ENCODE data around the gene DRC3. TPM values are rescaled to one million over a fixed set of nuclear protein-coding genes. Genes with fewer than 3 reads are reported as not detected.

DRC3 gene
- total RNA-seq, 1 experiment from 2014 or later, result not detected

DNA sequence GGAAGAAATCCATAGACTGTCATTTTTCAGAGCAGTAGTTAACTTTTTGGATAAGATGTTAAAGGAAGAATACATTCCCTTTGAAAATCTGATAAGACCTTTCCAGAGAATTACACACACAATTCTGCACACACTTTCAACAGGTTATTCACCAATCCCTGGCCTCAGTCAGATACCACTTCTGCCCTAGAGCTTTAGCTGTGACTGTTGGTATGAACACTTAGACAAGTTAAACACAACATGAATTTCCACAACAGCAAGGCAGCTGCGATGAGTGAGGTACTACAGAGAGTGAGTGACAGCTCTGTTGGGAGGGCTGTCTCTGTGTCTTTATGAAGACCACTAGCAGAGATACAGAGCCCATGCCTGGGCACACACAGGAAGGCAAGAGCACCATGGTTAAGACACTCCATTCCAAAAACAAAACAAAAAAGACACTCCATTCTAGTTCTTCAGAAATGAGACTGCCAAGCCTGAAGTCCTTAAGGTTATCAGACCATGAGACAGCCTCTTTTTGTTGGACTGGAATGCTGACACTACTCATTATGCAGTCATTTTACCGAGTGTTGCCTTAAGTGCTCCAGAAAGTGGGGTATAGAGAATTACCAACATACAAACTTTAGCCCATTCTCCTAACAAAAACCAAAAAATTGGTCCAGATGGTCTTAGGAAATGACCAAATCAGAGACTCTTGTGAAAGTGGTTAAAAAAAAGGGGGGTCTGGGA, 42.8 kb upstream of the DRC3 start:
- no peak for DNase-seq
- Histone ChIP-seq H3K27me3 (ENCODE audit: low read length) (no peaks in the 10 kb centered on the region), H3K9ac (ENCODE audit: low read length) (no peak overlapping the region), H3K36me3 (ENCODE audit: insufficient read depth, low read length) (no peaks in the 10 kb centered on the region), H3K9me2 (replicated peaks; ENCODE audit: insufficient read depth, low read length) (no peaks in the 10 kb centered on the region), H3K9me3 (ENCODE audit: low read length) (no peaks in the 10 kb centered on the region), H4K20me1 (ENCODE audit: insufficient read depth, low read depth, low read length) (no peaks in the 10 kb centered on the region), H3K4me2 (ENCODE audit: low read depth, low read length, poor library complexity, severe bottlenecking) (no peak overlapping the region), H2AFZ (ENCODE audit: low read length) (no peak overlapping the region), H3K79me2 (ENCODE audit: low read length) (no peaks in the 10 kb centered on the region), H3K27ac (ENCODE audit: low read length) (no peak overlapping the region), H3K4me3 (ENCODE audit: low read length) (no peak overlapping the region), H3K4me1 (ENCODE audit: low read length) (peaks cover 3% of the 10 kb centered on the region; the same call in 1 of the 2 replicates)

DNA sequence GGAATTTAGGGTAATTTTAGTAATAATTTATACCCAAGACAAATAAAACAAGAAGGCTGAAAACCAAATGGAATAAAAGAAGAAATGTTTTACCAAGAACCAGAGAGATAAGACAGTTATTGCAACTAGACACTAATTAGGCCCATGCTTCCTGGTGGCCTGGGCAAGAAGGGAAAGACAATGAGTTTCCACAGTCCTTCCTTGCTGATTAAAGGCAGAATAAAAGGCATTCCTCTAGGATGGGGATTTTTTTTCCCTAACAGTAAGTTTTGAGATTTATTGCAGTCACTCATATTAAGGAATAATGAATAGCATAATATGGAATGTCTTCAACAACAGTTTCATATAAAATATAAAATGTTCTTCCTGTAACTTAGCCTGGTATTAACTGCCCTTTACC, 42.0 kb upstream of the DRC3 start:
- Histone ChIP-seq H3K79me2 (ENCODE audit: low read length) (no peaks in the 10 kb centered on the region), H3K9ac (ENCODE audit: low read length) (no peak overlapping the region), H3K9me3 (ENCODE audit: low read length) (no peaks in the 10 kb centered on the region), H3K9me2 (replicated peaks; ENCODE audit: insufficient read depth, low read length) (no peaks in the 10 kb centered on the region), H4K20me1 (ENCODE audit: insufficient read depth, low read depth, low read length) (no peaks in the 10 kb centered on the region), H3K36me3 (ENCODE audit: insufficient read depth, low read length) (no peaks in the 10 kb centered on the region), H3K4me2 (ENCODE audit: low read depth, low read length, poor library complexity, severe bottlenecking) (no peak overlapping the region), H2AFZ (ENCODE audit: low read length) (no peak overlapping the region), H3K27ac (ENCODE audit: low read length) (no peak overlapping the region), H3K4me1 (ENCODE audit: low read length) (peaks cover 3% of the 10 kb centered on the region), H3K4me3 (ENCODE audit: low read length) (no peak overlapping the region), H3K27me3 (ENCODE audit: low read length) (no peaks in the 10 kb centered on the region)
- DNase-seq, result no peak

DNA sequence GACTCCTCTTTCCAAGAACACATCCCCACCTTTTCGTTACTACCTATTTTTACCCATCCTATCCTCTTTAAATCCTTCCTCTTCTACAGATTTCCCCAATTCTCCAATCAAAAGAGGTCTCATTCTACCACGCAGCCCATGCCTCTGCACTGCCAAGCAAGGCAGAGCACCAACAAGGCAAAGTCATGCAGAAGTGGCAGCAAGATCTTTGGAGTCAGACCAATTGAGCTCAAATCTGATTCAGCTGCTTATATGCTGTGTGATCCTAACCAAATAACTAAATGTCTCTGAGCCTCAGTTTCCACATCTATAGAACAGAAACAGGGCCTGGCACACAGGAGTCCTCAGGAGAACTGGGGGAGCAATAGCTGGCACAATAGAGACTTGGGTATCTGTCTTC, 41.5 kb upstream of the DRC3 start:
- no peak overlapping the region for H2AFZ ChIP-seq (ENCODE audit: low read length)

DNA sequence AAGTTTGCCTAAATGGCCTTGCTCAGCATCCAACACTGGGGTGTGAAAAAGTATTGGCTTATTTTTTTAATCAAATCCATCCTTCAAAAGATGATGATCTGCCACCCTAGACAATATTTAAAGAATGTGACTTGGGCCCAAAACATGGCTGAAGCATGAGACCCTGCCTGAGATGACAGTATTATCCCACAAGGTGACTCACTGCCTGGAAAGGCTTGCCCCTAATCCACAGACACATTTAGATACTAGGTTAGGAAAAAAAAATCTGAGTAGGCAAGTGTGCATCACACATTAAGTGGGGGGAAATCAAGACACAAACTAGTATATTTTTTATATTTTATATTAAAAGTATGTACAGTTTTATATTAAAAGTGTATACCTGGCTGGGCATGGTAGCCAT, 38.9 kb upstream of the DRC3 start:
- Histone ChIP-seq H3K79me2 (ENCODE audit: low read length) (no peaks in the 10 kb centered on the region), H4K20me1 (ENCODE audit: insufficient read depth, low read depth, low read length) (no peaks in the 10 kb centered on the region; the same call in 1 of the 2 replicates), H3K27me3 (ENCODE audit: low read length) (no peaks in the 10 kb centered on the region), H3K9me3 (ENCODE audit: low read length) (no peaks in the 10 kb centered on the region), H3K9me2 (replicated peaks; ENCODE audit: insufficient read depth, low read length) (no peaks in the 10 kb centered on the region), H2AFZ (ENCODE audit: low read length) (no peak overlapping the region), H3K27ac (ENCODE audit: low read length) (no peak overlapping the region), H3K4me1 (ENCODE audit: low read length) (peaks cover 8% of the 10 kb centered on the region), H3K9ac (ENCODE audit: low read length) (no peak overlapping the region), H3K36me3 (ENCODE audit: insufficient read depth, low read length) (no peaks in the 10 kb centered on the region), H3K4me3 (ENCODE audit: low read length) (no peak overlapping the region), H3K4me2 (ENCODE audit: low read depth, low read length, poor library complexity, severe bottlenecking) (no peak overlapping the region)
- DNase-seq, result no peak

More for the DNA sequence above, 41.5 kb upstream of the DRC3 start:
- H3K9me3 ChIP-seq (ENCODE audit: low read length), result no peaks in the 10 kb centered on the region
- no peaks in the 10 kb centered on the region for H3K27me3 ChIP-seq (ENCODE audit: low read length)
- H4K20me1 ChIP-seq (ENCODE audit: insufficient read depth, low read depth, low read length), result no peaks in the 10 kb centered on the region
- H3K36me3 ChIP-seq (ENCODE audit: insufficient read depth, low read length), result no peaks in the 10 kb centered on the region
- DNase-seq, result no peak
- H3K27ac ChIP-seq (ENCODE audit: low read length), result no peak overlapping the region
- H3K4me1 ChIP-seq (ENCODE audit: low read length), result peaks cover 8% of the 10 kb centered on the region
- H3K4me3 ChIP-seq (ENCODE audit: low read length), result no peak overlapping the region
- H3K79me2 ChIP-seq (ENCODE audit: low read length), result no peaks in the 10 kb centered on the region
- no peak overlapping the region for H3K4me2 ChIP-seq (ENCODE audit: low read depth, low read length, poor library complexity, severe bottlenecking)
- no peak overlapping the region for H3K9ac ChIP-seq (ENCODE audit: low read length)
- no peaks in the 10 kb centered on the region for H3K9me2 ChIP-seq (replicated peaks; ENCODE audit: insufficient read depth, low read length)

DNA sequence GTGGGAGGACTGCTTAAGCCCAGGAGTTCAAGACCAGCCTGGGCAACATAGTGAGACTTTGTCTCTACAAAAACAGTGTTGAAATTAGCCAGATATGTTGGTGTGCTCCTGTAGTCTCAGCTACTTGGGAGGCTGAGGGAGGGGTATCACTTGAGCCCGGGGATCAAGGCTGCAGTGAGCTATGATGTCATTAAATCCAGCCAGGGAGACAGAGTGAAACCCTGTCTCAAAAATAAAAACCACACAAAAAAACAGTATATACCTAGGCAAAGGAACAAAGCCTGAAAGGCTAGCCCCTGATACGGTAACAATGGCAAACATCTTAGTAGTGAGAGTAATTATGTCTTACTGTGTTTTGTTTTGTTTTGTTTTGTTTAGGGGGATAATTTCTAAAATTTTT, 38.4 kb upstream of the DRC3 start:
- Histone ChIP-seq H2AFZ (ENCODE audit: low read length) (no peak overlapping the region), H3K9me3 (ENCODE audit: low read length) (no peaks in the 10 kb centered on the region), H3K4me3 (ENCODE audit: low read length) (no peak overlapping the region), H4K20me1 (ENCODE audit: insufficient read depth, low read depth, low read length) (no peaks in the 10 kb centered on the region; the same call in 1 of the 2 replicates), H3K9ac (ENCODE audit: low read length) (no peak overlapping the region), H3K4me1 (ENCODE audit: low read length) (peaks cover 8% of the 10 kb centered on the region), H3K36me3 (ENCODE audit: insufficient read depth, low read length) (no peaks in the 10 kb centered on the region), H3K4me2 (ENCODE audit: low read depth, low read length, poor library complexity, severe bottlenecking) (no peak overlapping the region), H3K27me3 (ENCODE audit: low read length) (no peaks in the 10 kb centered on the region), H3K79me2 (ENCODE audit: low read length) (no peaks in the 10 kb centered on the region), H3K9me2 (replicated peaks; ENCODE audit: insufficient read depth, low read length) (no peaks in the 10 kb centered on the region), H3K27ac (ENCODE audit: low read length) (no peak overlapping the region)
- DNase-seq, result no peak

DNA sequence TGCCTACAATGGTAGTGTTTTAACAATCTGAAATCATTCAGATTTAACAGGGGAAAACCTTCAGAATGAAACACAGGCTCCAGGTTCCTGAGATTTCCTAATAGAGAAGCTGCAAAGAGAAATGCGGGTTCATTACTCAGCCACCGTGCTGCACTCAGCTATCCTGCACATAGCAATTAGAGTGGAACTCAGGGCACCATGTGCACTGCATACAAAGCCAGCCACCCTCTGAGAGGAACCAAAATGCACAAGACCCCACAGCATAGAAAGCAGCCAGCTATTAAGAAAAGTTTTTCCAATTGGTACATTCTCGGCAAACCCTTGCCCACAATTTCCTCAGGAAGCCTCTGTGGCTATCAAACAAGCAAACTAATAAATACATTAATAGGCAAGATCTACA, 37.9 kb upstream of the DRC3 start:
- no peaks in the 10 kb centered on the region for H3K9me3 ChIP-seq (ENCODE audit: low read length)
- peaks cover 8% of the 10 kb centered on the region for H3K4me1 ChIP-seq (ENCODE audit: low read length)
- no peak overlapping the region for H3K4me2 ChIP-seq (ENCODE audit: low read depth, low read length, poor library complexity, severe bottlenecking)
- H3K9me2 ChIP-seq (replicated peaks; ENCODE audit: insufficient read depth, low read length), result no peaks in the 10 kb centered on the region
- H3K9ac ChIP-seq (ENCODE audit: low read length), result no peak overlapping the region
- H3K36me3 ChIP-seq (ENCODE audit: insufficient read depth, low read length), result no peaks in the 10 kb centered on the region
- H3K27me3 ChIP-seq (ENCODE audit: low read length), result no peaks in the 10 kb centered on the region
- H3K4me3 ChIP-seq (ENCODE audit: low read length), result no peak overlapping the region
- H3K27ac ChIP-seq (ENCODE audit: low read length), result no peak overlapping the region
- H2AFZ ChIP-seq (ENCODE audit: low read length), result no peak overlapping the region
- no peaks in the 10 kb centered on the region; the same call in 1 of the 2 replicates for H4K20me1 ChIP-seq (ENCODE audit: insufficient read depth, low read depth, low read length)
- no peaks in the 10 kb centered on the region for H3K79me2 ChIP-seq (ENCODE audit: low read length)
- DNase-seq, result no peak

DNA sequence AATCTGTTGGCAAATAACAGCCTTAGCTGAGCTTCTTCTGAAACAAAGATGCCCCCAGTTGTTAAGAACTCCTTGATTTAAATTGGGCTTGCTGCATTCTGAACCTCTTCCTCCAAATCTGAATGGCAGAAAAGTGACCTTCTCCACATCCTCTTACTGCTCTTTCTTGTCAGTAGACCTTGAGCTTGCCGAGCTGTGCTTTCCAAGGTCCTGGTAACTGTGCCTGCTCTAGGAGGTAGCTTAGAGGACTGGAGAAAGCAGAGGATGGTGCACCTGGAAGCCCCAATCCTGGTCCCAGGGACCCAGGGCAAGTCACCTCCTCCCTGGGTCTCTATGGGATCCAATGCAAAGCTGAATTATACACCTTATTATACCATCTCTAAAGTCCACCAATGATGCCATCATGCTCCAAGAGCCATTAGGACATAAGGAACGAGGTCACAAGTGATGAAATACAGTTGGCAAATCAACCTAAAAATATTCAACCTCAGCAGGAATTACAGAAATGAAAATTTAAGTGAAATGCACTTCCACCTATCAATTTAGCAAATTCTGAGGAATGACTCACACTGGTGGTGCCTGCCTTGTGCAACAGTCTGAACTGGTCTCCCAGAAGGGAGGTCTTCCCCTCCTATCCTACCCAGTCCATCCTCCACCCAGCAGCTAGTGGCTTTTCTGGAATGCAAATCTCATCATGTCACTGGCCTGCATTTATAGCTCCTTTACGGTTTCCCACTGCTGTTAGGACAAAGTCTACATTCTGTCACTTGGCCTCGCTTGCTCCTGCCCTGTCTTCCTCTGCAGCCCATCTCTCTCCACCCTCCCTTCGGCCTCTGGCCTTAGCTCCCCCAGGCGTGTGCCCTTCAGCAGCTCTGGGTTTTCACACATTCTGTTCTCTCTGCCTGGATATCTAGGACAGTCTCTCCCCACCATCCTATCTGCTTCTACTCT, 37.1 kb upstream of the DRC3 start:
- H3K4me3 ChIP-seq (ENCODE audit: low read length), result no peak overlapping the region
- no peak overlapping the region for H3K4me2 ChIP-seq (ENCODE audit: low read depth, low read length, poor library complexity, severe bottlenecking)
- H4K20me1 ChIP-seq (ENCODE audit: insufficient read depth, low read depth, low read length), result no peaks in the 10 kb centered on the region; the same call in 1 of the 2 replicates
- no peak overlapping the region for H3K27ac ChIP-seq (ENCODE audit: low read length)
- no peaks in the 10 kb centered on the region for H3K36me3 ChIP-seq (ENCODE audit: insufficient read depth, low read length)
- H3K27me3 ChIP-seq (ENCODE audit: low read length), result no peaks in the 10 kb centered on the region
- H3K9me2 ChIP-seq (replicated peaks; ENCODE audit: insufficient read depth, low read length), result no peaks in the 10 kb centered on the region
- H3K9ac ChIP-seq (ENCODE audit: low read length), result no peak overlapping the region
- no peaks in the 10 kb centered on the region for H3K79me2 ChIP-seq (ENCODE audit: low read length)
- H3K4me1 ChIP-seq (ENCODE audit: low read length), result peaks cover 9% of the 10 kb centered on the region
- H2AFZ ChIP-seq (ENCODE audit: low read length), result no peak overlapping the region
- no peak for DNase-seq
- H3K9me3 ChIP-seq (ENCODE audit: low read length), result no peaks in the 10 kb centered on the region

DNA sequence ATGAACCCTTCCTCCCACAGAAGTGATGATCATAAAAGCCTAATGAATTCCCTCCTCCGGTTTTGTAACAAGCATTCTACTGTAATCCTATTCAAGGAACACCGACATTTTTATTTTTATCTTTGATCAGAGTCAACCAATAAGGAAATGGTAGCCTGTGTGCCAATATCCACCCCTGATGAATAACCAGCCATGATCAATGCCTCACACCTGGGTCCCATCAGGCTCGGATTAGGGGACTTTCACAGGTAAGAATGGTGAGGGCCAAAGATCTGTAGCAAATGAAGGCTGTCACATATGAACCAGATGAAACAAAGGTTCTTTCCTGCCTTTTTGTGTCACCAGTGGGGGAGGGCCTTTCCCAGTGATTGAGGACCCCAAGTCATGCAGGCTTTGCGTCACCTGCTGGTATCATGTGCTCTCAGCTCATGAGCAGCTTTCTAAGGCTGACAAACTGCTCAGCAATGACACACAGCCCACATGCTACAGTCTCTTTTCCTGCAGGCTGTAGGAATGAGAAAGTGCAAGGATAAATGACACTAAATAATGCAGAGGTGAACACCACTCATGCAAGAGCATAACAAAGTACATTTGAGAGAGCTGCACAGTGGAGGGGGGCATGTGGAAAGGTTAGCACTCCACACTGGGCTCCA, 35.3 kb upstream of the DRC3 start:
- Histone ChIP-seq H4K20me1 (ENCODE audit: insufficient read depth, low read depth, low read length) (peaks cover 5% of the 10 kb centered on the region; the same call in 1 of the 2 replicates), H3K79me2 (ENCODE audit: low read length) (no peaks in the 10 kb centered on the region), H3K36me3 (ENCODE audit: insufficient read depth, low read length) (no peaks in the 10 kb centered on the region), H2AFZ (ENCODE audit: low read length) (no peak overlapping the region), H3K4me2 (ENCODE audit: low read depth, low read length, poor library complexity, severe bottlenecking) (no peak overlapping the region), H3K9me2 (replicated peaks; ENCODE audit: insufficient read depth, low read length) (no peaks in the 10 kb centered on the region), H3K4me3 (ENCODE audit: low read length) (no peak overlapping the region), H3K27me3 (ENCODE audit: low read length) (no peaks in the 10 kb centered on the region), H3K9me3 (ENCODE audit: low read length) (no peaks in the 10 kb centered on the region), H3K9ac (ENCODE audit: low read length) (no peak overlapping the region), H3K4me1 (ENCODE audit: low read length) (peaks cover 18% of the 10 kb centered on the region), H3K27ac (ENCODE audit: low read length) (no peak overlapping the region)
- no peak for DNase-seq
